GM13976 (cell line): ENCODE measurements around the gene LSM14B.
"Not testable (repeated sequence)": the region's sequence is repeated elsewhere in the genome, so short reads cannot be mapped to it uniquely, and the experiment has no call there.

ENCODE experiments used
- DNase-seq: peaks from one replicate; pipeline ENCODE4 v3.0.0; 2012; ENCODE audit warnings: low spot score
- CTCF ChIP-seq: IDR thresholded peaks from 2 replicates; pipeline ENCODE4 v1.5.1; 2012; ENCODE audit warnings: borderline replicate concordance, mild to moderate bottlenecking; ENCODE audit not compliant: insufficient read depth; ENCODE audit errors: extremely low read depth, missing control alignments, control extremely low read depth
- in situ Hi-C: fragments of 300-500 bp; cut with MboI; formaldehyde crosslinking; loops from one replicate; pipeline ENCODE4 v1.12.0; 2022; ENCODE audit warnings: low sequenced_read_pairs, mixed read lengths, inconsistent platforms; ENCODE audit not compliant: unreplicated experiment

LSM14B gene

GRCh38 chr20:62121776-62122653, at the start of gene LSM14B:
Gene LSM14B, plus strand, starts transcription at chr20:62122475. Its CDS starts 192 bp downstream, at chr20:62122667.
- DNase-seq: peak; percentile 99
- in situ Hi-C loops: no loop called here
- no peak for TF ChIP-seq CTCF

GRCh38 chr20:62073323-62073722, 49.0 kb upstream of the LSM14B start:
- in situ Hi-C loops: no loop called here
- no peak for DNase-seq
- no peak for TF ChIP-seq CTCF

- no peak for TF ChIP-seq CTCF
- in situ Hi-C loops: no loop called here
- no peak for DNase-seq
These were observed 43.1 kb upstream of the LSM14B start for GRCh38 chr20:62079166-62079565.

GRCh38 chr20:62080249-62080990, 41.9 kb upstream of the LSM14B start:
- in situ Hi-C loops: no loop called here
- DNase-seq: no peak
- no peak for TF ChIP-seq CTCF

- TF ChIP-seq CTCF: no peak
- DNase-seq: no peak
- in situ Hi-C loops: no loop called here
These were observed 39.0 kb upstream of the LSM14B start for GRCh38 chr20:62083312-62083711.

- in situ Hi-C loops, DNase-seq: not testable (repeated sequence)
These were observed 38.1 kb upstream of the LSM14B start for GRCh38 chr20:62084224-62084623.

GRCh38 chr20:62085206-62085605, 37.1 kb upstream of the LSM14B start:
- in situ Hi-C loops: no loop called here

More at GRCh38 chr20:62085206-62085605, 37.1 kb upstream of the LSM14B start:
- DNase-seq: no peak
- TF ChIP-seq CTCF: no peak
